Astrocyte of the hippocampus (primary cell): Measurements from ENCODE around the gene KBTBD2.
A peak's percentile ranks its signal among the peaks of the same experiment; 100 is the strongest.
"Not testable (repeated sequence)": the region's sequence is repeated elsewhere in the genome, so short reads cannot be mapped to it uniquely, and the experiment has no call there.

Source experiments
- DNase-seq: peaks from one replicate; pipeline ENCODE4 v3.0.0; 2011; ENCODE audit warnings: low read depth, low spot score

Gene KBTBD2

GRCh38 chr7:32893207-32893524 lies 1.6 kb upstream of the KBTBD2 start:
- no peak for DNase-seq

- peak; percentile 69 for DNase-seq
Measured at GRCh38 chr7:32892521-32893206, 1.1 kb upstream of the KBTBD2 start.

DNA sequence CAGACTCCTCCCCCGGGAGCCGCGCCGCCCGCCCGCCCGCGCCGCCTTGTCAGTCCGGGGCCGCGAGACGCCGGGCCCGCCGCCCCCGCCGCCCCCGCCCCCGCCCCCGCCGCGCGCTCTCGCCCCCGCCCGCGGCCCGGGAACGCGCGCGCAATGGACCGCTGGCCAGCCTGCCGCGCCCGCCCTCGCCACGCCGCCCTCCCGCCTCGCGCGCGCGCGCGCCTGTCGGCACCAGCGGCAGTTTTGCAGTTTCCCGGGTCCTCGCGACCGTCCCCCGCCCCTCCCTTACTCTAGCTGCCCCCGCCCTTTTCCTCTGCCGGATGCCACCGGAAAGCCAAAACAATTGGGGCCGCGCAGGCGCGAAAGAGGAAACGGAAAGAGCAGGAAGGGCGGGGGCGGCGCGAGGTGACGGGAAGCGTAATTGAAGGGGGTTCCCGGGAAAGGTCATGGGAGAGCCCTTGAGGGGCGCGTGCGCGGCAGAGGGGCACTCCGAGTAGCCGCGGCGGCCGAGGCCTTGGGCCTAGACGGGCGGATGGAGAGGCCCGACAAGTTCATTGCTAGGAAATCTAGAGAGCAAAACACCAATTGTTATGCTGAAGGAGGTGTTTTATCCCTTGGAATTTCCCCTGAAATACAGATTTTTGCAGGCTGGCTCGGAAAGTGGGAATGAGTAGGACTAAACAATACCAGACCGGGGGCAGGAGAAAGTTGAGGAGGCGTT lies 400 bp upstream of the KBTBD2 start:
- DNase-seq = peak; percentile 98

GRCh38 chr7:32890793-32891042 lies 842 bp downstream of the KBTBD2 start:
- no peak for DNase-seq

DNA sequence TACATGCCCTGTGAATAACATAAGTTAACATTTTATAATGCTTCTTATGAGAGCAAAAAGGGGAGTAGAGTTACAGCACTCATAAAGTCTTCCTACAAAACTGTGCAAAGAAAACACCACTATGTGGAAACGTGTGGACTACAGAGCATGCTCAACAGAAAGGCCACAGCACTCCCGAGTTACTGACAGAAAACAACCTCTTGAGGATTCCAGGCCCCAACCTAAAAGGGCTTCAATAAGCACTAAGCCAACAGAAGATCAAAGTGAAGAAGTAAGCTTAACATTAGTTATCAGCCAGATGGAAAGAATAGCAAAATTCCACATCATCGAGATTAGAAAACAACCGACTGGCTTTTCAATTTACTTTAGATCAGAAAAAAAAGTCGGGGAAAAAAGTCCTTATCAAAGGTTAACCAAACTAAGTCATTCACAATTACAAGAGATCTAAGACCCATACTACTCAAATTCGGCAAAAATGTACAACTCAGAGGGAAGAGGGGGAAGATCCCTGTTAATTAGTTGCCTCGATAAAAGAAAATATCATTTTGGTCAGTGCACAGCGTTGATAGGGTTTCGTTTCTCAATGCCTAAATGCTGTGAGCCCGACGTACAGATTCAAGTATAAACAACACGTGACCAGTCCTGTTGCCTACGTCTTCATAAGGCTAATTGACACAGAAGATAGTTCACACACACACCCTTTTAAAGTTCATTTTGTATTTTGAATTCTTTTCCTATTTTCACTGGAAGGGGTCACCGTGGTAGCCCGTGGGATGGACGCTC lies 1.4 kb downstream of the KBTBD2 start:
- peak; percentile 58 for DNase-seq

- DNase-seq = no peak
Measured at GRCh38 chr7:32888505-32888904, 3.1 kb downstream of the KBTBD2 start.

- no peak for DNase-seq
Measured at GRCh38 chr7:32887395-32887794, 4.2 kb downstream of the KBTBD2 start.

DNA sequence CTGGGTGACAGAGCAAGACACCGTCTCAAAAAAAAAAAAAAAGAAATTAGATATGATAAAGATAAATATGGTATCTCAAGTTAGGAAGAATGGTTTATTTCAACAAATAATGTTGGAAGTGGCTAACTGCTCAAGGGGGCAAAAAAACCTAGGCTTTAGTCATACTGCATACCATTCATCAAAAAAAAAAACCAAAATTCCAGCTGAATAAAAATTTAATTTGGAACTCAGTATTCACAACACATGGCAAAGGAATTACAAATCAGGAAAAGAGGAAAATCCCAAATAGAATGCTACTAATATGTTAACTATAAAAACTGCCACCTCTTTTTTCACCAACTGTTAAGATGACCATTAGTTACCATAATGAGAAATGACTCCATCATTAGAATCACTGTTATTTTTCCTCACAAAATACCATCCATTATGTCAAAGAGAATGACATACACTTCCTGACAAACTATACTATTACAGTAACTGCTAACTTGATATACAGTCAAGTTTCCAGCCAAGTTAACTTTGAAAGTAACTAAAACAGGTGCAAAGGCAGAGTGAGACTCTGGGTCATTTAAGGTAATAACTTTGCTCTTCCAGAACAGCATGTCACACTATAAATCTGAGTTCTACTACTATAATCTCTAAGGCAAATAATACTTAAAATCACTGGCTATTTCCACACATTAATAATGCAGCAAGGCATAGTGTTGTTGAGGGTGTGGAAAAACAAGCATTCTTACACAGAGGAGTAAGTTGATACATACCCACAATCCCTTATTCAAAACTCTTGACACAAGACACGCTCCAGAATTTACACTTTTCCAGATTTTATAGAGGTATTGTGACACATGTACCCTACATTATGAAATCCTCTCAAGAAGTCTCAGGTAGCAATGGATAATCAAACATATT lies 10.2 kb downstream of the KBTBD2 start:
- DNase-seq = peak; percentile 26

GRCh38 chr7:32879460-32879859 lies 12.1 kb downstream of the KBTBD2 start:
- DNase-seq = peak; percentile 23

DNA sequence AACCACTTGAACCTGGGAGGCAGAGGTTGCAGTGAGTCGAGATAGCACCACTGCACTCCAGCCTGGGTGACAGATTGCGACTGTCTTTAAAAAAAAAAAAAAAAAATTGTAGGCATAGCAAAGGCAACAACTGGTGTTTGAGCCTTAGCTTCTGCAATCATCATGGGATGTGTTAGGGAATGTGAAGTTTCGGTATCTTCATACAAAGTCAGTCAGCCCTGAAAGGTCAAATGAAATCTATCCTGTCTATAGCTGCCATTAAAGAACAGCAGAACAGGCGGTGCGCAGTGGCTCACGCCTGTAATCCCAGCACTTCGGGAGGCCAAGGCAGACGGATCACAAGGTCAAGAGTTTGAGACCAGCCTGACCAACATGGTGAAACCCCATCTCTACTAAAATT lies 13.5 kb downstream of the KBTBD2 start:
- not testable (repeated sequence) for DNase-seq

- no peak for DNase-seq
Measured at GRCh38 chr7:32872421-32872820, 19.1 kb downstream of the KBTBD2 start.

DNA sequence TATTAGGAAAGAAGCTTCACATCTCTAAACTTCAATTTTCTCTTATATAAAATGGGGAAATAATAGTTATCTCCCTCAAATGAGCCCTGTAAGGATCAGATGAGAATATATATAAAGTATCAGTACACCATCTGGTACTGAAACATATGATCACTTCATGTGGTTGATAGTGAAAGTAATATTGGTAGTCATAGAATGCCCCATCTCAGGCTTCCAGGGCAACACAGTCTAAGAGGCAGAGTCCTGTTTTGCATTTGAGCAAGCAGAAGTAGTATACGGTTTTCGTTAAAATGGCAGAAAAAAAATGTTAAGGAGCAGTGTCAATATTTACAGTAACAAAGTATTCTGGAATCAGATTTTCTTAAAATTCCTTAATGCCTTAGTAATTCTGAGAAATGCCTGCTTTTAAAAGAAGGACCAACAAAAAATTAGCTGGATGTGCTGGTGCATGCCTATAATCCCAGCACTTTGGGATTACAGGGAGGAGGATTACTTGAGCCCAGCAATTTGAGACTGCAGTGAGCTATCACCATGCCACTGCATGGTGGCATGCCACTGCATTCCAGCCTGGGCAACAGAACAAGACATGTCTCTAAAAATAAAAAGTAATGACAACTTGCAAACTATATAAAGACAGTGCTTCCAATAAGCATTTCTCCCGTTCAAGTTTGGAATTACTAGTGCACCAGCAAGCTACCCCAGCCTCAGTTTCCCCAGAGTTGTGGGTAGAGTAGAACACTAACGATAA lies 19.8 kb downstream of the KBTBD2 start:
- DNase-seq = no peak

GRCh38 chr7:32870298-32870697 lies 21.3 kb downstream of the KBTBD2 start:
- DNase-seq = no peak

DNA sequence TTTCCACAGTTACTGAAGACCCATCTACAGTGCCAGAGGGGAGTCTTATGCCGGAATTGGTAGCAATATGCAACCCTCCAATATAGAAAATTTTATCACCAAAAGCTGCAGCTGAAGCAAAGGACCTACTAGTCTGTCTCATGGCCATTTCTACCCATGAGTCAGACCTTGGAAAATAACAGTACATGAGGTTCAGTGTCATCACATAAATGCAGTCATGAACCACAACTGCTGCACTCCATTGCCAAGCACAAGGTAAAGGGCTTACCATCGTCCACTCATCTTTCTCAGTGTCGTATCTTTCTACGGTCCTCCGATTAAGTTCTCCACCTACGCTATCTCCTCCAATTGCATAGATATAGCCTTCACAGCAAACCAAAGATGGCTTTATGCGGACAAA lies 21.8 kb downstream of the KBTBD2 start:
- no peak for DNase-seq

DNA sequence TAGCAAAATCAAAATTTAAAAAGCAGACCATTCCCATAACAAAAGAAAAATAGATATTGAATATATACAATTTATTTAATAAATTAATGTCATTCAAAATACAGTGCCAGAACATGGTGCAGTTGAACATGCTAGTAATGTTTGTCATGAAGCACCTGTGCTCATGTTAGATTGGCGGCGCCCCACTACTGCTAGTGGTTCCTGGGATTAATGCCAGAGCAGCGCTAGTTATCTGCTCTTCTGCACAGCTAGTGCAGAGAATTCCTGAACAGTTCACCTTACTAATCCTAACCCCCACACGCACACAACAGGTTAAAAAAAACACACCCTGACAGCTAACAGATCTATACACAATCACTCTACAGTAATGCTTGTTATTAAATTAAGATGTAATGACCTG lies 23.4 kb downstream of the KBTBD2 start:
- DNase-seq = no peak

GRCh38 chr7:32865448-32866030 lies 26.0 kb downstream of the KBTBD2 start:
- DNase-seq = no peak

GRCh38 chr7:32863872-32864271 lies 27.7 kb downstream of the KBTBD2 start:
- DNase-seq = not testable (repeated sequence)

GRCh38 chr7:32860090-32860489 lies 31.5 kb downstream of the KBTBD2 start:
- no peak for DNase-seq

GRCh38 chr7:32858648-32859047 lies 32.9 kb downstream of the KBTBD2 start:
- DNase-seq = no peak

DNA sequence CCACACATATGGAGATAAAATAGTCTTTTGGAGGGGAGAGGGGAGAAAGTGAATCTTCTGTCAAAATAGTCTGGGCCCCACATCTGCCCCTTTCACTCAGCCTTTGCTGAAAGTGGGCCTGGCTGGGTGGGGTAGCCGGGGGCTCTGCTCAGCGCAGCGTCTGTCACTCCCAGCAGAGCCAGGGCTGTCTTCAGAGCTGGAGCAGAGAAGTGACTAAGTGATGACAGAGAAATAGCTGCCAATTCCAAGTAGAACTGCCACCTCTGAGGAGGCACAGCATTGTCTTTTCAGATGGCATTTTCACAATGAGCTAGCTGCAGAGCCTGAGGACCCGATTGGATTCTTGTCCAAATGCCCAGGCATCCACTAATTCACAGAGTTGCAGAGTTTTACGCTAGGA lies 34.5 kb downstream of the KBTBD2 start:
- DNase-seq = not testable (repeated sequence)
